NCI-H774 (cell line): ENCODE results near the gene MRPL36.

Source experiments
- DNase-seq: peaks from one replicate; lab custom pipeline; 2025; lab: John Stamatoyannopoulos, UW

MRPL36 gene

GRCh38 chr5:1781726-1782384 lies 17.8 kb downstream of the MRPL36 start:
- DNase-seq: no peak

GRCh38 chr5:1781107-1781506 lies 18.5 kb downstream of the MRPL36 start:
- no peak for DNase-seq

DNA sequence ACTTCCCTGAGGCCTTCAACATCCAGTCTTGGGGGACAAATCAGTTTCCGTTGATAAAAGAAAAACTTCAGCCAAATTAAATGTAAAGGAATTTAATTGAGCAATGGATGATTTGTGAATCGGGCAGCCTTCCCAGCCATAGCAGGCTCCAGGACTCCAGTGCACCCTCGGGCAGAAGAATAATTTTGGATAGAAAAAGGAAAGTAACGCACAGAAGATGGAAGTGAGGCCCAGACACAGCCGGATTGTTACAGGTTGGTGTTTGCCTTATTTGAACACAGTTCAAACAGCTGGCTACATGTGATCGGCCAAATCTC lies 19.1 kb downstream of the MRPL36 start:
- no peak for DNase-seq

DNA sequence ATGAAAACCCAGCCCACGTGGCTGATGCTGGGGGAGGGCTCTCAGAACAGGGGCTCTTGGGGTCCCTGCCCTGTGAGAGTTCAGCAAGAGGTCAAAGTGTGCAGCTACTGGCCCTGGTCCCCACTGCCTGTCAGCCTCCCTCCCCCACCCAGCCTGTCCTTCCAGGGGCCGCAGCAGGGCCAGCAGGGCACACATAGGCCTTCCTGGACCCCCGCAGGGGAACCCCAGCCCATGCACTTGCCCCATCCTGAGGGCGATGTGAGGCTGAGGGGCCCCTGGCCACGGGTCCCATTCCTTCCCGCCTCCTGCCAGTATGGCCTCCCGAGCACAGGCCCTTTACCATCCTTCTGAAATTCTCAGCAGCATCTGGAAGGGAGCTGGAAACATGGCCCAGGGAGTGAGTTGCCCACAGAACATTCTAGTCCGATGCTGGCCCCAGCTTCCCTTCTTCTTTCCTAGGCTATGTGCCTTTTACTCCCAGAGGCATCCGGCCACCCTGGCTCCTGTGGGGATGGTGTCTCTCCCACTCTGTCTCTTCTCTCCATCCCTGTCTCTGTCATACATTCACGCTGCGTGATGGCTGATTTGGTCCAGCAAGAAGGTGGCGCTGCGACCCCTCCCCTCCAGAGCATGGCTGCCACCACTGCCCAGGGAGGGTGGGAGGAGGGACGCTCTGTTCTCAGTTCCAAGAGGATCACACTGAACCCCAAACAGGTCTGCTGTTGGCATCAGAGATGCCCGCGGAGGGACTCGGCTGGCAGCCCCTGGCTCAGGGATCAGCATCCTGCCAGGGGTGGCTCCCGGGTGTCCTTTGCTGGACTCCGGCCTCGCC lies 19.6 kb downstream of the MRPL36 start:
- no peak for DNase-seq

DNA sequence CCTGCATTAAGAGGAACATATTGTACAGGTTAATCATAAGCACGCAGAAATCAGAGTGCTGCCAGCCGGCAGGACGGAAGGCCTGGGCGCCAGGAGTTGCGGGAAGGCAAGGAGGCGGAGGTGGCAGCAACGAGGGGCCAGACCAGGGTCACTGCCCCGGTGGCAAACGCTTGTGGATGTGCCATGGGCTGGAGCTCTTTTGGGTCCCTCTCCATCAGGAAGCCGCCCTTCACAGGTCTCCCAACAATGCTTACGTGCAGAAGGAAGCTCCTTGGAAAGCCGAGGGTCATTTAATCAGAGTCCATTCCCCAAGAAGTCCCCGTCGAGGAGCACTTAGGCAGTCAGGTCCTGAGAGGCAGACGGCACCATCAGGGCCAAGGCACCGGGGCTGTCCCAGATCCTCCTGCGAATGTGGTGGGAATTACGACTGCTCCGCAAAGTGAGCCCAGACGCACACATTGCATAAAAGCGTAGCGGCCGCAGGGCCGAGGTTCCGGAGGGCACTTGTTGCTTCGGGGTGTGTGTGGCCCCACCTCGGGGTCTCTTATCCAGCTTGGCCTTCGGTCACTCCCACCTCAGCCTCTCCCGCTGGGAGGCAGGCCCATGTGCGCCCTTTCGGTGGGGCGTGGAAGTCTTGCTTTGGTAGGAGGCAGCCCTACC lies 20.5 kb downstream of the MRPL36 start:
- DNase-seq: no peak

DNA sequence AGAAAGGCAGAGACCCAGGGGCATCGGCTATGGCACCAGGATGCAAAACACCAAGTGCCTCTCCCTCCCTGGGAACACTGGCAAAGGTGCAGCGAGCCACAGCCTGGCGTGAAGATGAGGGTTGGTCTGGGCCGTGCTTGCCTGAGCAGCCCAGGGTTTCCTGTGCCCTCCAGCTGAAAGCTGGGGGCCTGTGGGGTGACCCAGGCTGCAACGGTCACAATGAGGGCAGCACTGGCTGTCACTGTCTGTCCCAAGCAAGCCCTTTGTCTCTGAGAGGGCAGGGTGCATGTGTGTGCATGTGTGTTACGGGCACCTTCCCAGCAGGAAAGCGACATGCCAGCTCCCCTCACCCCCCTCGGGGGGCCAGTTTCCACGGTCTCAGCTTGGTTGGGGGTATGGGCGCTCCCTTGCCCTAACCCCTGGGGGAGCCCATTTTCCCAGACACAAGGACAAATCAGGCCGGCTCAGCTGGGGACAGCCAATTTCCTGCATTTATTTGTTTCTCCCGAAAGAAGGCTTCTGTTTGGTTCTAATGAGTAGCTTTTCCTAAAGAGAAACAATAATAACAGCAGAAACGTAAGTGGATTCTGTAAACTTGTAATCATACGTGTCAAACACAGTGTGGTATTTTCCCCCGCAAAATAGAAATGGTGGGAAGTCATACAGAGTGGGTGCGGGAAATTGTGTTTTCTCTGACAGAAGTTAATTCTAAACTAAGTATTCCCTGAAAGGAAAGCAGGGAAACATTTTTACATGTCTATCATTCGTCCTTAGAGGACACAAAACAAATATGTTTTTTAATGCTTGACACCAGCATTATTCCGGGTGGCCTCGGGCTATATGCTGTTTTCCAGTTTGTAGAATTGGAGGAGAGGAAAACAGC lies 21.3 kb downstream of the MRPL36 start:
- DNase-seq: no peak

GRCh38 chr5:1777281-1778137 lies 22.1 kb downstream of the MRPL36 start:
- DNase-seq: no peak

DNA sequence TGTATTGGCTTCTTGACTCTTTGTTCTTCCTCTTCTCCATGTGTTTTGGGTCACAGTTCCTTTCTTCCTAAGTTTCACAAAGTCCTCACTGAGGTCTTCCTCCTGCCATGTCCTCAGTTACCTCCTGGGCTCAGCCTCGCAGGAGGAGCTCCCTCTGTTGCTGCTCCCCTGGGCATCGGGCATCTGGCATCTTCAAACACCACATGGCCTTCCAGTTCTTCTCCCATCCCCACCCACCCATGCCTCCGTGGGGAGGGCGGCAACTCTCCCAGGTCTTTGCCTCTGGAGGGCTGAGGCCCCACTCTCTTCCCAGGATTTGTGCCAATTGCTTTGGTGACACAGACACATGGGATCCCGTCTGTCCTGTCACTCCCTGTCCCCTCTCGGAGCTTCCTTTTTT lies 22.8 kb downstream of the MRPL36 start:
- no peak for DNase-seq

- no peak for DNase-seq
Observed at GRCh38 chr5:1772634-1773033, 27.0 kb downstream of the MRPL36 start.

- no peak for DNase-seq
Observed at GRCh38 chr5:1771149-1772065, 28.2 kb downstream of the MRPL36 start.

DNA sequence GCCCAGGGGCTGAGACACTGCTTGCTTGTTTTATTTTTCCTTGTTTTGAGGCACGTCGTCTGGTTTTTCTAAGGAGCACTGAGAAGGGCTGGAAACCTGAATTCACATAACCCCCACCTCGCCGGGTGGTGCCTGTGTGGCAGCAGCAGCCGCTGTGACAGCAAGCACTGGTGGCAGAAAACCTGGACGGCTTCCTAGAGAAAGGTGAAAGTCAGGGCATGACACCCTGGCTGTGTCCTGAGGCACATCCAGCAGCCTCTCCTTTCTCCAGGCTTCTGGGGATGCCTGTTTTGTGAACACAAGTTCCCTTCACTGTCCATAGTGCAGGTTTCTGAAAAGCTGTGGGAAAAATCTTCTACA lies 29.2 kb downstream of the MRPL36 start:
- DNase-seq: no peak

GRCh38 chr5:1769752-1770442 lies 29.7 kb downstream of the MRPL36 start:
- no peak for DNase-seq

DNA sequence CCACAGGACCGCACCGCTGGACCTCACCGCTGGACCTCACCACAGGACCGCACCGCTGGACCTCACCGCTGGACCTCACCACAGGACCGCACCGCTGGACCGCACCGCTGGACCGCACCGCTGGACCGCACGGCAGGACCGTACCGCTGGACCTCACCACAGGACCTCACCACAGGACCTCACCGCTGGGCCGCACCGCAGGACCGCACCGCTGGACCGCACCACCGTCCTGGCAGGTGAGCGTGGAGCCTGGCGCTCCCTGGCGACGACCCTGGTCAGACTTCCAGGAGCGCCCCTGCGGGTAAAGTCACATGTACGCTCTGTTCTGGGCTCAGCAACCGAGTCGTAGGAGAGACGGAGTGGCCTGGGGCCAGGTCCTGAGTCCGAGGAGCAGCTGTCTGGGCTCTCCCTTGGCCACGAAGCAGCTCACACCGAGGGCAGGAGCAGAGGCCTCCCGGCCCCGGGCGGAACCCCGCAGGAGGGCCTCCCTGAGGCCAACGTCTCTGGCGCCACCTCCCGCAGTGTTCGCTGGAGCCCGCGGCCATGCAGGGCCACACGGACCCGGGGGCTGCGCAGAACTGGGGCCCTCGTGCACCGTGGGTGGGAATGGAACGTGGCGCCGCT lies 30.5 kb downstream of the MRPL36 start:
- no peak for DNase-seq

- DNase-seq: no peak
Observed at GRCh38 chr5:1768283-1769000, 31.2 kb downstream of the MRPL36 start.

- no peak for DNase-seq
Observed at GRCh38 chr5:1767524-1768282, 31.9 kb downstream of the MRPL36 start.

DNA sequence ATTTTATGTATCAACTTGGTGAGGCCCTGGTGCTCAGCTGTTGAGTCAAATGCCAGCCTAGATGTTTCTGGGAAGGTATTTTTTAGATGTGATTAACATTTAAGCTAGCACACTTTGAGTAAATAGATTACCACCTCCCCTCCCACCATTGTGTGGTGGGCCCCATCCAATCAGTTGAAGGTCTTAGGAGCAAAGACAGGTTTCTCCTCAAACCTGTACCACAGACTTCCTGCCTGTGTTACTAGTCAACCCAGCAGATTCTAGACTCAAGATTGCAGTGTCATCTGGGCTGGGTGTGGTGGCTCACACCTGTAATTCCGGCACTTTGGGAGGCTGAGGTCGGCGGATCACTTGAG lies 33.8 kb downstream of the MRPL36 start:
- DNase-seq: no peak

GRCh38 chr5:1765141-1765879 lies 34.3 kb downstream of the MRPL36 start:
- DNase-seq: no peak
